ENCODE results near the gene PIAS1.
A peak's percentile ranks its signal among the peaks of the same experiment; 100 is the strongest.

The PIAS1 gene

GRCh38 chr15:68145706-68146105 is 91.6 kb downstream of the PIAS1 start:
- H3K4ac ChIP-seq (ENCODE audit: low read depth in 1 of 2, low read length in 2 of 2): no peak overlapping the region
- no peak overlapping the region for H3K4me3 ChIP-seq (ENCODE audit: insufficient read depth in 1 of 2, low read depth in 1 of 2, low read length in 2 of 2)
- H2BK12ac ChIP-seq (ENCODE audit: low read length in 2 of 2): no peak overlapping the region
- H3K27me3 ChIP-seq (ENCODE audit: control insufficient read depth in 1 of 2, insufficient read depth in 1 of 2, low read length in 2 of 2): no peaks in the 10 kb centered on the region
- no peak overlapping the region for H2AFZ ChIP-seq (ENCODE audit: low read depth, low read length)
- H3K9me3 ChIP-seq (ENCODE audit: control insufficient read depth, low read length): no peaks in the 10 kb centered on the region
- no peak overlapping the region for H3K4me2 ChIP-seq (ENCODE audit: low read length, poor library complexity, severe bottlenecking)
- H2BK5ac ChIP-seq (ENCODE audit: low read depth, low read length, poor library complexity, severe bottlenecking): no peak overlapping the region
- H3K9ac ChIP-seq (ENCODE audit: low read length): no peak overlapping the region
- H4K8ac ChIP-seq (ENCODE audit: low read length): no peak overlapping the region
- H3K27ac ChIP-seq (ENCODE audit: low read length, poor library complexity, severe bottlenecking): no peak overlapping the region
- H3K36me3 ChIP-seq (ENCODE audit: control insufficient read depth in 1 of 2, insufficient read depth in 2 of 2, low read depth in 1 of 2, low read length in 2 of 2): peaks cover 0 to 24% of the 10 kb centered on the region in 2 experiments
- H3K18ac ChIP-seq (ENCODE audit: low read depth in 1 of 2, low read length in 2 of 2): no peak overlapping the region
- H2BK120ac ChIP-seq (ENCODE audit: low read depth, low read length): no peak overlapping the region
- no peak overlapping the region for H2AK5ac ChIP-seq (ENCODE audit: low read length, severe bottlenecking)
- peaks cover 7% of the 10 kb centered on the region for H3K79me1 ChIP-seq (replicated peaks; ENCODE audit: low read length, poor library complexity, severe bottlenecking)
- H3K4me1 ChIP-seq (ENCODE audit: control insufficient read depth, insufficient read depth, low read depth, low read length): no peaks in the 10 kb centered on the region
- no peak for DNase-seq
- no peak overlapping the region for H4K91ac ChIP-seq (ENCODE audit: low read length)
- no peak overlapping the region for H3K14ac ChIP-seq (ENCODE audit: low read length in 2 of 2)
- H3K23ac ChIP-seq (ENCODE audit: low read length in 2 of 2): no peak overlapping the region
- no peak overlapping the region for H2BK15ac ChIP-seq (ENCODE audit: low read depth, poor library complexity, severe bottlenecking)

- Histone ChIP-seq H3K79me1 (replicated peaks; ENCODE audit: low read length, poor library complexity, severe bottlenecking) (peaks cover 7% of the 10 kb centered on the region), H3K27me3 (ENCODE audit: control insufficient read depth in 1 of 2, insufficient read depth in 1 of 2, low read length in 2 of 2) (no peaks in the 10 kb centered on the region), H4K91ac (ENCODE audit: low read length) (no peak overlapping the region), H3K14ac (ENCODE audit: low read length in 2 of 2) (no peak overlapping the region), H2BK5ac (ENCODE audit: low read depth, low read length, poor library complexity, severe bottlenecking) (no peak overlapping the region), H2AK5ac (ENCODE audit: low read length, severe bottlenecking) (no peak overlapping the region), H3K27ac (ENCODE audit: low read length, poor library complexity, severe bottlenecking) (no peak overlapping the region), H3K23ac (ENCODE audit: low read length in 2 of 2) (no peak overlapping the region), H3K4me2 (ENCODE audit: low read length, poor library complexity, severe bottlenecking) (no peak overlapping the region), H3K36me3 (ENCODE audit: control insufficient read depth in 1 of 2, insufficient read depth in 2 of 2, low read depth in 1 of 2, low read length in 2 of 2) (peaks cover 0 to 32% of the 10 kb centered on the region in 2 experiments), H2BK120ac (ENCODE audit: low read depth, low read length) (no peak overlapping the region), H3K4me3 (ENCODE audit: insufficient read depth in 1 of 2, low read depth in 1 of 2, low read length in 2 of 2) (no peak overlapping the region), H2AFZ (ENCODE audit: low read depth, low read length) (no peak overlapping the region), H3K18ac (ENCODE audit: low read depth in 1 of 2, low read length in 2 of 2) (no peak overlapping the region), H2BK15ac (ENCODE audit: low read depth, poor library complexity, severe bottlenecking) (no peak overlapping the region), H3K4ac (ENCODE audit: low read depth in 1 of 2, low read length in 2 of 2) (no peak overlapping the region), H3K9ac (ENCODE audit: low read length) (no peak overlapping the region), H3K9me3 (ENCODE audit: control insufficient read depth, low read length) (no peaks in the 10 kb centered on the region), H2BK12ac (ENCODE audit: low read length in 2 of 2) (no peak overlapping the region), H4K8ac (ENCODE audit: low read length) (no peak overlapping the region), H3K4me1 (ENCODE audit: control insufficient read depth, insufficient read depth, low read depth, low read length) (no peaks in the 10 kb centered on the region)
- DNase-seq: no peak
- 96% methylated on average over 1 of the region's 1 CpG for whole genome bisulfite sequencing
These were observed 93.9 kb downstream of the PIAS1 start for GRCh38 chr15:68148039-68148438.

GRCh38 chr15:68149059-68149458 is 94.9 kb downstream of the PIAS1 start:
- peak; percentile 41 for DNase-seq
- Histone ChIP-seq H2BK120ac (ENCODE audit: low read depth, low read length) (no peak overlapping the region), H3K9me3 (ENCODE audit: control insufficient read depth, low read length) (no peaks in the 10 kb centered on the region), H4K91ac (ENCODE audit: low read length) (no peak overlapping the region), H4K8ac (ENCODE audit: low read length) (no peak overlapping the region), H3K4me1 (ENCODE audit: control insufficient read depth, insufficient read depth, low read depth, low read length) (no peaks in the 10 kb centered on the region), H3K14ac (ENCODE audit: low read length in 2 of 2) (no peak overlapping the region), H2AK5ac (ENCODE audit: low read length, severe bottlenecking) (no peak overlapping the region), H3K4me2 (ENCODE audit: low read length, poor library complexity, severe bottlenecking) (no peak overlapping the region), H2BK12ac (ENCODE audit: low read length in 2 of 2) (no peak overlapping the region), H2BK5ac (ENCODE audit: low read depth, low read length, poor library complexity, severe bottlenecking) (no peak overlapping the region), H3K79me1 (replicated peaks; ENCODE audit: low read length, poor library complexity, severe bottlenecking) (peaks cover 7% of the 10 kb centered on the region), H3K36me3 (ENCODE audit: control insufficient read depth in 1 of 2, insufficient read depth in 2 of 2, low read depth in 1 of 2, low read length in 2 of 2) (peaks cover 0 to 35% of the 10 kb centered on the region in 2 experiments), H3K23ac (ENCODE audit: low read length in 2 of 2) (no peak overlapping the region), H2BK15ac (ENCODE audit: low read depth, poor library complexity, severe bottlenecking) (no peak overlapping the region), H3K4me3 (ENCODE audit: insufficient read depth in 1 of 2, low read depth in 1 of 2, low read length in 2 of 2) (no peak overlapping the region), H2AFZ (ENCODE audit: low read depth, low read length) (no peak overlapping the region), H3K27ac (ENCODE audit: low read length, poor library complexity, severe bottlenecking) (no peak overlapping the region), H3K18ac (ENCODE audit: low read depth in 1 of 2, low read length in 2 of 2) (no peak overlapping the region), H3K27me3 (ENCODE audit: control insufficient read depth in 1 of 2, insufficient read depth in 1 of 2, low read length in 2 of 2) (no peaks in the 10 kb centered on the region), H3K9ac (ENCODE audit: low read length) (no peak overlapping the region), H3K4ac (ENCODE audit: low read depth in 1 of 2, low read length in 2 of 2) (no peak overlapping the region)
- WGBS: no CpG with 5 or more reads among the region's 1 CpG

GRCh38 chr15:68150187-68150586 is 96.1 kb downstream of the PIAS1 start:
- no peak overlapping the region for H3K23ac ChIP-seq (ENCODE audit: low read length in 2 of 2)
- no peak overlapping the region for H3K14ac ChIP-seq (ENCODE audit: low read length in 2 of 2)
- no peak overlapping the region for H2BK15ac ChIP-seq (ENCODE audit: low read depth, poor library complexity, severe bottlenecking)
- H3K9ac ChIP-seq (ENCODE audit: low read length): no peak overlapping the region
- H3K4ac ChIP-seq (ENCODE audit: low read depth in 1 of 2, low read length in 2 of 2): no peak overlapping the region
- peaks cover 7% of the 10 kb centered on the region for H3K79me1 ChIP-seq (replicated peaks; ENCODE audit: low read length, poor library complexity, severe bottlenecking)
- no peak overlapping the region for H3K4me2 ChIP-seq (ENCODE audit: low read length, poor library complexity, severe bottlenecking)
- H3K4me1 ChIP-seq (ENCODE audit: control insufficient read depth, insufficient read depth, low read depth, low read length): no peaks in the 10 kb centered on the region
- H3K18ac ChIP-seq (ENCODE audit: low read depth in 1 of 2, low read length in 2 of 2): no peak overlapping the region
- no peak overlapping the region for H2BK12ac ChIP-seq (ENCODE audit: low read length in 2 of 2)
- H3K27me3 ChIP-seq (ENCODE audit: control insufficient read depth in 1 of 2, insufficient read depth in 1 of 2, low read length in 2 of 2): no peaks in the 10 kb centered on the region
- no peak overlapping the region for H4K8ac ChIP-seq (ENCODE audit: low read length)
- no peak overlapping the region for H4K91ac ChIP-seq (ENCODE audit: low read length)
- no peak overlapping the region for H3K27ac ChIP-seq (ENCODE audit: low read length, poor library complexity, severe bottlenecking)
- H3K9me3 ChIP-seq (ENCODE audit: control insufficient read depth, low read length): no peaks in the 10 kb centered on the region
- no peak overlapping the region for H2AFZ ChIP-seq (ENCODE audit: low read depth, low read length)
- DNase-seq: no peak
- no peak overlapping the region for H2AK5ac ChIP-seq (ENCODE audit: low read length, severe bottlenecking)
- H2BK5ac ChIP-seq (ENCODE audit: low read depth, low read length, poor library complexity, severe bottlenecking): no peak overlapping the region
- H3K36me3 ChIP-seq (ENCODE audit: control insufficient read depth in 1 of 2, insufficient read depth in 2 of 2, low read depth in 1 of 2, low read length in 2 of 2): peaks cover 0 to 38% of the 10 kb centered on the region in 2 experiments
- no CpG with 5 or more reads among the region's 1 CpG for WGBS
- H2BK120ac ChIP-seq (ENCODE audit: low read depth, low read length): no peak overlapping the region
- no peak overlapping the region for H3K4me3 ChIP-seq (ENCODE audit: insufficient read depth in 1 of 2, low read depth in 1 of 2, low read length in 2 of 2)

Measured in mesenchymal stem cell (in vitro differentiated cells and primary cell).